ENCODE results near the gene ZFC3H1. TPM values are rescaled to one million over a fixed set of nuclear protein-coding genes. Genes with fewer than 3 reads are reported as not detected.

Gene ZFC3H1
- total and polyA plus RNA-seq, 2 of the 8 experiments (the other 6 are each of a cell fraction or from before 2014, with no cell fraction given): 20.0 to 32.4 TPM

GRCh38 chr12:71592841-71593240 lies 70.8 kb downstream of the ZFC3H1 start:
- Histone ChIP-seq H3K18ac (ENCODE audit: extremely low read depth, low read length) (no peak overlapping the region), H3K79me1 (ENCODE audit: low read depth, low read length) (no peaks in the 10 kb centered on the region)

More at GRCh38 chr12:71592841-71593240, 70.8 kb downstream of the ZFC3H1 start:
- H2BK15ac ChIP-seq (ENCODE audit: low read length): no peak overlapping the region
- DNase-seq (ENCODE audit: low read depth in 1 of 2, low spot score in 2 of 2): no peak
- no peak overlapping the region for H3K9ac ChIP-seq (replicated peaks in 1 of 4; ENCODE audit: extremely low read depth in 1 of 4, low read depth in 3 of 4, low read length in 3 of 4)
- no peak overlapping the region for H3K4ac ChIP-seq (replicated peaks; ENCODE audit: insufficient read length, low read depth, low read length)
- no peak overlapping the region for H3K27ac ChIP-seq (ENCODE audit: low read depth, low read length)
- no peak overlapping the region for H3K4me3 ChIP-seq (ENCODE audit: extremely low read depth in 1 of 4, insufficient read depth in 2 of 4, low read depth in 3 of 4, low read length in 4 of 4)
- no peak overlapping the region for H3K23ac ChIP-seq (ENCODE audit: insufficient read length)
- H3K4me2 ChIP-seq (ENCODE audit: insufficient read depth in 1 of 2, low read depth in 2 of 2, low read length in 2 of 2): no peak overlapping the region
- no peak overlapping the region for H4K8ac ChIP-seq (ENCODE audit: extremely low read depth, insufficient read depth, low read length)
- FAIRE-seq: no peak
- no peak overlapping the region for H2BK120ac ChIP-seq (replicated peaks; ENCODE audit: low read depth, low read length)
- no peaks in the 10 kb centered on the region for H3K36me3 ChIP-seq (ENCODE audit: control insufficient read depth in 2 of 4, insufficient read depth in 4 of 4, low read length in 3 of 4)
- peaks cover 0 to 1% (median 0%) of the 10 kb centered on the region in 4 experiments; a peak in 1 of 7 replicates for H3K27me3 ChIP-seq (replicated peaks in 1 of 4; ENCODE audit: control insufficient read depth in 3 of 4, extremely low read depth in 1 of 4, insufficient read depth in 3 of 4, low read length in 3 of 4)
- TF ChIP-seq TAF1 (IDR thresholded peaks at IDR 0.05; ENCODE audit: low read depth, low read length): no peak
- TF ChIP-seq HDAC2 (IDR thresholded peaks at IDR 0.05; ENCODE audit: borderline replicate concordance in 1 of 2, low read depth in 2 of 2, low read length in 2 of 2): no peak
- TF ChIP-seq GTF2F1 (IDR thresholded peaks at IDR 0.05; ENCODE audit: borderline replicate concordance, low read depth, low read length): no peak
- WGBS, 2 experiments (ENCODE audit: extremely low coverage in 1 of 2, insufficient coverage in 1 of 2, insufficient read length in 1 of 2, insufficient replicate concordance in 2 of 2, low coverage in 1 of 2, low lambda C conversion rate in 2 of 2, missing lambda C conversion rate in 1 of 2): 84% methylated on average over 3 of the region's 3 CpGs; no CpG with 5 or more reads in 1 of the 2 experiments
- no peaks in the 10 kb centered on the region for H3K4me1 ChIP-seq (replicated peaks in 1 of 4; ENCODE audit: control insufficient read depth in 3 of 4, insufficient read depth in 4 of 4, low read length in 3 of 4)
- CTCF ChIA-PET (ENCODE audit: partially characterized antibody): no interaction called here
- no peaks in the 10 kb centered on the region for H3K9me3 ChIP-seq (ENCODE audit: insufficient read depth in 2 of 2, low read depth in 1 of 2, low read length in 1 of 2)
- H4K20me1 ChIP-seq (replicated peaks in 1 of 2; ENCODE audit: control insufficient read depth in 1 of 2, insufficient read depth in 2 of 2, low read length in 2 of 2): no peaks in the 10 kb centered on the region
- no peak overlapping the region for H2BK12ac ChIP-seq (ENCODE audit: low read depth, low read length)
- H3K79me2 ChIP-seq (ENCODE audit: control insufficient read depth in 1 of 2, insufficient read depth in 2 of 2, low read length in 2 of 2): no peaks in the 10 kb centered on the region
- H3K56ac ChIP-seq (replicated peaks; ENCODE audit: insufficient read length, low read depth, low read length): no peak overlapping the region
- no peak overlapping the region for H2AK5ac ChIP-seq (ENCODE audit: low read depth, low read length)
- no peak overlapping the region for H2BK20ac ChIP-seq (ENCODE audit: low read length)
- H4K91ac ChIP-seq (replicated peaks; ENCODE audit: insufficient read length, low read length): no peak overlapping the region
- POLR2A ChIA-PET (ENCODE audit: partially characterized antibody): interaction anchor here (2.8 kb wide), 1 partner anchor 12 kb away, joined by 10 read pairs; no protein-coding TSS in a partner anchor
- no peak overlapping the region for H4K5ac ChIP-seq (ENCODE audit: insufficient read length, low read depth, low read length)
- H2AFZ ChIP-seq (ENCODE audit: low read length): no peak overlapping the region
- no peaks in the 10 kb centered on the region for H3K23me2 ChIP-seq (ENCODE audit: low read depth, low read length)
- H2BK5ac ChIP-seq (ENCODE audit: low read depth, low read length): no peak overlapping the region
- H3K14ac ChIP-seq (ENCODE audit: insufficient read length): no peak overlapping the region

Measured in H1 (cell line).